ENCODE measurements around the gene SLC49A3.
A peak's percentile ranks its signal among the peaks of the same experiment; 100 is the strongest.
"Not testable (repeated sequence)": the region's sequence is repeated elsewhere in the genome, so short reads cannot be mapped to it uniquely, and the experiment has no call there.

Gene SLC49A3

GRCh38 chr4:700587-701264, 11.8 kb upstream of the SLC49A3 start:
- no peak for DNase-seq

GRCh38 chr4:699816-700580, 11.0 kb upstream of the SLC49A3 start:
- DNase-seq, result no peak

GRCh38 chr4:694341-694940, 5.5 kb upstream of the SLC49A3 start:
- not testable (repeated sequence) for DNase-seq

- no peak for DNase-seq
Measured at GRCh38 chr4:692771-693554, 4.0 kb upstream of the SLC49A3 start.

GRCh38 chr4:689723-690122, 772 bp upstream of the SLC49A3 start:
- no peak for DNase-seq

- no peak for DNase-seq
Measured at GRCh38 chr4:687971-688853, 739 bp downstream of the SLC49A3 start.

- peak; percentile 42 to 58 for DNase-seq
Measured at GRCh38 chr4:687048-687970, 1.6 kb downstream of the SLC49A3 start.

- DNase-seq, result no peak
Measured at GRCh38 chr4:686413-687040, 2.4 kb downstream of the SLC49A3 start.

GRCh38 chr4:685679-686412, 3.1 kb downstream of the SLC49A3 start:
- no peak for DNase-seq

GRCh38 chr4:684623-685327, 4.2 kb downstream of the SLC49A3 start:
- DNase-seq, result no peak

- DNase-seq, result peak in 1 of 2 experiments; percentile 58
Measured at GRCh38 chr4:683982-684622, 4.8 kb downstream of the SLC49A3 start.

- DNase-seq, result no peak
Measured at GRCh38 chr4:683247-683897, 5.6 kb downstream of the SLC49A3 start.

- DNase-seq, result no peak
Measured at GRCh38 chr4:682490-683172, 6.3 kb downstream of the SLC49A3 start.

GRCh38 chr4:681736-682451, 7.1 kb downstream of the SLC49A3 start:
- no peak for DNase-seq

GRCh38 chr4:680928-681645, 7.9 kb downstream of the SLC49A3 start:
- DNase-seq, result peak in 1 of 2 experiments; percentile 23

- no peak for DNase-seq
Measured at GRCh38 chr4:680551-680927, 8.4 kb downstream of the SLC49A3 start.
